Calu3 (cell line): ENCODE measurements around the gene PIH1D1. TPM values are rescaled to one million over a fixed set of nuclear protein-coding genes. Genes with fewer than 3 reads are reported as not detected.
"Not testable (repeated sequence)": the region's sequence is repeated elsewhere in the genome, so short reads cannot be mapped to it uniquely, and the experiment has no call there.

Experiments used
- BruUV-seq: library from RNA; stranded (reverse); fragments of 400-500 nt; replicated peaks from 2 replicates; lab custom pipeline; 2021; lab: Mats Ljungman, UMichigan
- CTCF ChIA-PET: fragments of 300-600 bp; sonication (Branson Sonifier 250); formaldehyde crosslinking; loops from one replicate; lab custom pipeline; 2022; ENCODE audit warnings: antibody characterized with exemption; lab: Charles Lee
- DNase-seq: peaks from one replicate; pipeline ENCODE4 v3.0.0; 2022
- H3K27ac Mint-ChIP-seq: one replicate; pipeline ENCODE4 v1.8.0; 2022; ENCODE audit warnings: mixed read lengths; ENCODE audit not compliant: unreplicated experiment
- H3K27me3 Mint-ChIP-seq: one replicate; pipeline ENCODE4 v1.8.0; 2022; ENCODE audit warnings: mixed read lengths; ENCODE audit not compliant: unreplicated experiment
- H3K36me3 Mint-ChIP-seq: one replicate; pipeline ENCODE4 v1.8.0; 2022; ENCODE audit warnings: mild to moderate bottlenecking, moderate library complexity, mixed read lengths; ENCODE audit not compliant: insufficient read depth, unreplicated experiment
- H3K4me1 Mint-ChIP-seq: one replicate; pipeline ENCODE4 v1.8.0; 2022; ENCODE audit warnings: mild to moderate bottlenecking, low read depth, mixed read lengths; ENCODE audit not compliant: unreplicated experiment
- H3K4me3 Mint-ChIP-seq: one replicate; pipeline ENCODE4 v1.8.0; 2022; ENCODE audit warnings: mild to moderate bottlenecking, low read depth, moderate library complexity, mixed read lengths; ENCODE audit not compliant: unreplicated experiment
- H3K9me3 Mint-ChIP-seq: one replicate; pipeline ENCODE4 v1.8.0; 2022; ENCODE audit warnings: low read depth, mixed read lengths; ENCODE audit not compliant: unreplicated experiment
- CTCF ChIP-seq: fragments of 200-600 bp; IDR thresholded peaks from one replicate; pipeline ENCODE4 v1.8.0; 2022; ENCODE audit warnings: antibody characterized with exemption; ENCODE audit not compliant: unreplicated experiment
- intact Hi-C: fragments of 100-400 bp; cut with micrococcal nuclease; formaldehyde crosslinking; loops from one replicate; pipeline ENCODE4 v1.10.0; 2022; ENCODE audit not compliant: unreplicated experiment
- total RNA-seq: library from RNA; stranded (reverse); gene quantifications from 2 replicates; pipeline ENCODE4 v1.2.3, GENCODE V29; 2022

Gene PIH1D1
- total RNA-seq, 1 experiment from 2014 or later, result 141 TPM

- peaks cover 62% of the 10 kb centered on the region for H3K36me3 Mint-ChIP-seq
- intact Hi-C loops, result no loop called here
- H3K4me1 Mint-ChIP-seq, result peaks cover 43% of the 10 kb centered on the region
- DNase-seq, result no peak
- peaks cover 22% of the 10 kb centered on the region for H3K27me3 Mint-ChIP-seq
- H3K9me3 Mint-ChIP-seq, result no peaks in the 10 kb centered on the region
- CTCF ChIA-PET, result interaction anchor here (0.5 to 0.6 kb wide), 2 partner anchors 22 to 178 kb away, joined by 3 to 4 read pairs; no protein-coding TSS in a partner anchor
- no TSS peak for BruUV-seq
- peak overlapping the region; percentile 17 for H3K27ac Mint-ChIP-seq
- no peak for TF ChIP-seq CTCF
- no peak overlapping the region for H3K4me3 Mint-ChIP-seq
Measured at GRCh38 chr19:49445997-49446396, 5.6 kb downstream of the PIH1D1 start.

- Mint-ChIP-seq H3K27ac (peak overlapping the region; percentile 24), H3K4me1 (peaks cover 39% of the 10 kb centered on the region), H3K27me3 (peaks cover 40% of the 10 kb centered on the region), H3K36me3 (peaks cover 49% of the 10 kb centered on the region), H3K4me3 (peak overlapping the region; percentile 73)
- intact Hi-C loops, H3K9me3 Mint-ChIP-seq, BruUV-seq, DNase-seq: not testable (repeated sequence)
- CTCF ChIA-PET, result interaction anchor here (1.2 kb wide), 1 partner anchor 53 kb away, joined by 10 read pairs; no protein-coding TSS in a partner anchor
Measured at GRCh38 chr19:49444100-49444700, 7.4 kb downstream of the PIH1D1 start.

DNA sequence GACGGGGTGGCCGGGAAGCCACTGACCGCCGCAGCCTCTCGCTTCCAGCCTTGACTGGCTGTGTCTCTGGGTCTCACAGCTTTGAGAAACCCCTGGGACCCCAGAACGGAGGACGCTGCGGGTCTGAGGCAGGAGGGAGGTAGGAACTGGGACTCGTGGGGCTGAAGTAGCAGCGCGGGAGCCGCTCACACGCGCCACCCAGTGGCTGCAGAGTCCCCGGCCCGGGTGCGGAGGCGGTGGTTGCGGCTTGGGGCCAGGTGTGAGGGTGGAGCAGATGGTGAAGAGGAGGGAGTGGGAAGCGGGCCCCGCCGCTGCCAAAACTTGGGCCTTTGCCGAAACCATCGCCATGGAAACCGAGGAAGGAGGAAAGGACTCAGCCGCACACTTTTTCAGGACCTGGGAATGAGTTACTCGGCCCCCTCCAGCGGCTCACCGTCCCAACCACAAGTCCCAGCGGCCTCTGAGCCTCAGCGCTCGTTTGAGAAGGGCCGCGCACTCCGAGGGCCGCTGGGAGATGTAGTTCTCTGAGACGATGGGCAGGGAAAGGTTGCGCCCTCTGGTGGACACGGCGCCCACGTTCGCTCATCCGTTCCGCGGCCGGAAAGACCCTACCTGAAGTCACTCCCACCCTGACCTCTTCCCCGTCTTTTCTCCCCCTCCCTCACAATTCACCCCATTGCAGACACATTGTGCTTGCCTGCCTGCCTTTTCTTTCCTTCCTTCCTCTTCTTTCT lies 8.1 kb downstream of the PIH1D1 start:
- peak overlapping the region; percentile 73 for H3K4me3 Mint-ChIP-seq
- intact Hi-C loops, result loop anchor here (1.0 kb wide), 1 partner anchor 51 kb away; no protein-coding TSS in a partner anchor
- CTCF ChIA-PET, result interaction anchor here (0.7 to 1.5 kb wide), 7 partner anchors 8 to 346 kb away, joined by 3 to 14 read pairs (median 6); partner anchors contain the start of gene PIH1D1
- H3K4me1 Mint-ChIP-seq, result peaks cover 34% of the 10 kb centered on the region
- DNase-seq, result peak; percentile 96
- no TSS peak for BruUV-seq
- peak; percentile 93 for TF ChIP-seq CTCF
- H3K9me3 Mint-ChIP-seq, result no peaks in the 10 kb centered on the region
- H3K27ac Mint-ChIP-seq, result peak overlapping the region; percentile 24
- H3K27me3 Mint-ChIP-seq, result peaks cover 46% of the 10 kb centered on the region
- H3K36me3 Mint-ChIP-seq, result peaks cover 43% of the 10 kb centered on the region

DNA sequence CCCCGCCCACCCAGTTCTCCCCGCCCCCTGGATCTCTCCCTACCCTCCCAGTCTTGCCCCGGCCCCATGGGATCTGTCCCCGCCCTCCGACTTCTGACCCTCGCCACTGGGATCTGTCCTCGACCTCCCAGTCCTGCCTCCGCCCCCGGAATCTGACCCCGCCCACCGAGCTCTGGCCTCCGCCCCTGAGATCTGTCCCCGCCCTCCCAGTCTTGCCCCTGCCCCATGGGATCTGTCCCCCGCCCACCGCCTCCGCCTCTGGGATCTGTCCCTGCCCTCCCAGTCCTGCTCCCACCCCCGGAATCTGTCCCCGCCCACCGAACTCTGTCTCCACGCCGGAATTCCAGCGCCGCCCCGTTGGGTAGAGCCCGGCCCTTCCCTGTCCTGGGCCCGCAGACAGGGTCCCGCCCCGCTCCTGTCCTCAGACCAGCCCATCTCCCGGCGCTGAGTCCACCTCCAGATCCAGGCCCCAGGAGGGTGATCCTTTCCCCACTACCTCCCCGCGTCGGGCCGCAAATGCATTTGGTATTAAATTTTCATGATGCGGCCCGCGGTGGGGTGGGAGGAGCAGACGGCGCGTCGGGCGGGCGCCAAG lies 8.7 kb downstream of the PIH1D1 start:
- no peak overlapping the region for H3K27ac Mint-ChIP-seq
- no peaks in the 10 kb centered on the region for H3K9me3 Mint-ChIP-seq
- H3K36me3 Mint-ChIP-seq, result peaks cover 39% of the 10 kb centered on the region
- no TSS peak for BruUV-seq
- H3K4me1 Mint-ChIP-seq, result peaks cover 27% of the 10 kb centered on the region
- CTCF ChIA-PET, result interaction anchor here (0.5 to 1.5 kb wide), 11 partner anchors 9 to 345 kb away, joined by 3 to 14 read pairs (median 5); partner anchors contain the start of genes ALDH16A1 and PIH1D1
- TF ChIP-seq CTCF, result no peak
- H3K4me3 Mint-ChIP-seq, result peak overlapping the region; percentile 73
- intact Hi-C loops, result loop anchor here (1.0 kb wide), 1 partner anchor 51 kb away; no protein-coding TSS in a partner anchor
- peaks cover 53% of the 10 kb centered on the region for H3K27me3 Mint-ChIP-seq
- DNase-seq, result peak; percentile 96
